AG04450 (cell line): ENCODE data around the gene TOMM22. TPM values are rescaled to one million over a fixed set of nuclear protein-coding genes. Genes with fewer than 3 reads are reported as not detected.

Experiments
- CTCF ChIA-PET: fragments of 300-600, 350-600 bp; formaldehyde crosslinking; extraction: SDS; loops from one replicate; lab custom pipeline; 2022; ENCODE audit warnings: antibody characterized with exemption, inconsistent platforms; lab: Charles Lee
- POLR2A ChIA-PET: fragments of 350-600 bp; formaldehyde crosslinking; extraction: SDS; loops from one replicate; lab custom pipeline; 2021; ENCODE audit warnings: antibody characterized with exemption, inconsistent platforms; lab: Yijun Ruan, JAX
- DNase-seq: peaks from one replicate; pipeline ENCODE4 v3.0.0-alpha.2; 2011; ENCODE audit warnings: low read depth, low spot score
- H3K27ac ChIP-seq: one replicate; pipeline ENCODE4 v1.5.1; 2012; ENCODE audit warnings: low read depth, low read length, control low read depth
- H3K27me3 ChIP-seq: one replicate; pipeline ENCODE4 v1.6.0; 2012; ENCODE audit warnings: low read length; ENCODE audit not compliant: control insufficient read depth, insufficient read depth
- H3K4me3 ChIP-seq: 2 replicates; pipeline ENCODE4 v1.5.1; 2011; ENCODE audit warnings: mild to moderate bottlenecking, low read depth, low read length, control low read depth
- H3K9me3 ChIP-seq: 2 replicates; pipeline ENCODE4 v1.5.1; 2012; ENCODE audit warnings: low read length; ENCODE audit not compliant: control insufficient read depth, insufficient read depth
- CTCF ChIP-seq: IDR thresholded peaks from 2 replicates; pipeline ENCODE4 v1.5.1; 2011; ENCODE audit warnings: low read depth, low read length, control low read depth, inconsistent platforms
- polyA plus RNA-seq: library from polyadenylated mRNA; depleted of rRNA; stranded (reverse); fragments of >200 nt; gene quantifications from 2 replicates; pipeline ENCODE4 v1.2.3, GENCODE V29; 2011

The TOMM22 gene
- polyA plus RNA-seq, 1 experiment, result 68.9 TPM

GRCh38 chr22:38684895-38685294 is 3.1 kb downstream of the TOMM22 start:
- no peak overlapping the region for H3K27ac ChIP-seq
- H3K9me3 ChIP-seq, result no peaks in the 10 kb centered on the region; the same call in none of the 2 replicates
- no peak overlapping the region for H3K4me3 ChIP-seq
- TF ChIP-seq CTCF, result no peak
- no peaks in the 10 kb centered on the region for H3K27me3 ChIP-seq
- ChIA-PET CTCF (no interaction called here), POLR2A (no interaction called here)
- DNase-seq, result no peak

GRCh38 chr22:38685761-38686160 is 4.0 kb downstream of the TOMM22 start:
- H3K4me3 ChIP-seq, result no peak overlapping the region
- H3K9me3 ChIP-seq, result no peaks in the 10 kb centered on the region; the same call in none of the 2 replicates
- ChIA-PET CTCF (no interaction called here), POLR2A (interaction anchor here (1.0 kb wide), 1 partner anchor 14 kb away, joined by 3 read pairs; no protein-coding TSS in a partner anchor)
- H3K27me3 ChIP-seq, result no peaks in the 10 kb centered on the region
- TF ChIP-seq CTCF, result no peak
- no peak for DNase-seq
- H3K27ac ChIP-seq, result no peak overlapping the region

GRCh38 chr22:38689651-38690050 is 7.9 kb downstream of the TOMM22 start:
- H3K4me3 ChIP-seq, result no peak overlapping the region
- POLR2A ChIA-PET, result interaction anchor here (0.6 kb wide), 1 partner anchor 204 kb away, joined by 3 read pairs; no protein-coding TSS in a partner anchor
- no peak overlapping the region for H3K27ac ChIP-seq
- H3K27me3 ChIP-seq, result no peaks in the 10 kb centered on the region
- no peak for TF ChIP-seq CTCF
- H3K9me3 ChIP-seq, result no peaks in the 10 kb centered on the region
- CTCF ChIA-PET, result interaction anchor here (1.2 kb wide), 1 partner anchor 8 kb away, joined by 4 read pairs; the partner anchor contains the start of gene TOMM22
- DNase-seq, result no peak

- Histone ChIP-seq H3K9me3 (no peaks in the 10 kb centered on the region), H3K27me3 (no peaks in the 10 kb centered on the region), H3K4me3 (no peak overlapping the region), H3K27ac (no peak overlapping the region)
- TF ChIP-seq CTCF, result no peak
- ChIA-PET POLR2A (interaction anchor here (0.6 kb wide), 1 partner anchor 21 kb away, joined by 3 read pairs; no protein-coding TSS in a partner anchor), CTCF (interaction anchor here (0.7 to 3.4 kb wide), 3 partner anchors 12 to 429 kb away, joined by 3 to 13 read pairs (median 3); partner anchors contain the start of gene TOMM22)
- DNase-seq, result no peak
Observed at GRCh38 chr22:38694049-38694448, 12.3 kb downstream of the TOMM22 start.

GRCh38 chr22:38694940-38695339 is 13.2 kb downstream of the TOMM22 start:
- DNase-seq, result no peak
- ChIA-PET CTCF (interaction anchor here (0.9 to 1.3 kb wide), 2 partner anchors 13 to 74 kb away, joined by 3 to 5 read pairs; partner anchors contain the start of gene TOMM22), POLR2A (interaction anchor here (0.7 kb wide), 1 partner anchor 11 kb away, joined by 3 read pairs; the partner anchor contains the start of gene GTPBP1)
- no peak overlapping the region for H3K27ac ChIP-seq
- no peaks in the 10 kb centered on the region for H3K27me3 ChIP-seq
- H3K9me3 ChIP-seq, result no peaks in the 10 kb centered on the region
- no peak overlapping the region for H3K4me3 ChIP-seq
- TF ChIP-seq CTCF, result no peak
